ENCODE data around the gene ARTN.

GRCh38 chr1:43913051-43913501, 20.5 kb upstream of the ARTN start:
- TF ChIP-seq CTCF (IDR thresholded peaks at IDR 0.05) (no peak), POLR2A (IDR thresholded peaks at IDR 0.05) (no peak)
